Liver (tissue), 3 donors: ENCODE data around the gene NCOR1.

ENCODE experiments used
- EGR1 ChIP-seq, 2 donors: IDR thresholded peaks; 2 replicates each; pipeline ENCODE4 v1.6.1; 2016 to 2018; ENCODE audit warnings: antibody characterized with exemption in 2 of 2, low read depth in 2 of 2
- GABPA ChIP-seq, 2 donors: IDR thresholded peaks in 1 of 2; conservative IDR thresholded peaks in 1 of 2; 2 replicates each; pipeline ENCODE4 v1.6.1; 2016; ENCODE audit warnings: antibody characterized with exemption in 2 of 2, mild to moderate bottlenecking in 1 of 2, moderate library complexity in 1 of 2
- HNF4G ChIP-seq: IDR thresholded peaks from 2 replicates; pipeline ENCODE4 v1.6.1; 2016; ENCODE audit warnings: antibody characterized with exemption
- RAD21 ChIP-seq, 2 donors: IDR thresholded peaks; 2 replicates each; pipeline ENCODE4 v1.6.1; 2016; ENCODE audit warnings: antibody characterized with exemption in 2 of 2, mild to moderate bottlenecking in 2 of 2
- REST ChIP-seq: IDR thresholded peaks from 2 replicates; pipeline ENCODE4 v1.6.1; 2016; ENCODE audit warnings: antibody characterized with exemption, mild to moderate bottlenecking
- RXRA ChIP-seq, 2 donors: IDR thresholded peaks; 2 replicates each; pipeline ENCODE4 v1.6.1; 2017 to 2018; ENCODE audit warnings: antibody characterized with exemption in 2 of 2, mild to moderate bottlenecking in 1 of 2
- SP1 ChIP-seq: IDR thresholded peaks from 2 replicates; pipeline ENCODE4 v1.6.1; 2018; ENCODE audit warnings: antibody characterized with exemption, mild to moderate bottlenecking
- TAF1 ChIP-seq: conservative IDR thresholded peaks from 2 replicates; pipeline ENCODE4 v1.6.1; 2016; ENCODE audit warnings: antibody characterized with exemption, mild to moderate bottlenecking
- YY1 ChIP-seq: IDR thresholded peaks from 2 replicates; pipeline ENCODE4 v1.6.1; 2016; ENCODE audit warnings: antibody characterized with exemption, mild to moderate bottlenecking
- ZBTB33 ChIP-seq: IDR thresholded peaks from 2 replicates; pipeline ENCODE4 v1.6.1; 2016; ENCODE audit warnings: antibody characterized with exemption
- TF ChIP-seq, protein P1 (sequence below): IDR thresholded peaks from 2 replicates; pipeline ENCODE4 v1.6.1; 2016; ENCODE audit warnings: antibody characterized with exemption
- TF ChIP-seq, protein P2 (sequence below): fragments of 150-350 bp; IDR thresholded peaks from 2 replicates; pipeline ENCODE4 v1.5.1; 2017; ENCODE audit warnings: improper control_type of control experiment, low read depth, low read length; ENCODE audit not compliant: missing input control
- TF ChIP-seq, protein P3 (sequence below): IDR thresholded peaks from 2 replicates; pipeline ENCODE4 v1.6.1; 2016; ENCODE audit warnings: antibody characterized with exemption
- donor health status: healthy.
- donor health status: healthy.

DNA sequence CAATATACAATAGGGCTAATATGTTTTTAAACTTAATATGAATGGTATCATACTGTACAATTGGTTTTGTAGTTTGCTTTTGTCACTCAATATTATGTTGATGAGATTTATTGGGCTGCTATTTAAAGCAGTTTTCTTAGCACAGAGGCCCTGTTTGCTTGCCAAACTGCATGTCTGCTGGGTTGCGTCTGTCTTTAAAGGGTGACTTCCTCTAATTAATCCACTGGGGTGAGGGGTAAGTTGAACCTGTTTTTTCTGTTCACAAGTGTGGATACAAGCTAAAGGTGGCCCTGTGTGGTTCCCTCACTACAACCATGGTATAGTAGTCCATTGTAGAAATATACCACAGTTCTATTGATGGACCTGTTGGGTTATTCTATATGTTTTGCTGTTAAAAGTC lies 196.0 kb downstream of the NCOR1 start:
- no peak for TF ChIP-seq ZBTB33
- no peak for TF ChIP-seq REST
- no peak for TF ChIP-seq SP1
- TF ChIP-seq, protein P1, sequence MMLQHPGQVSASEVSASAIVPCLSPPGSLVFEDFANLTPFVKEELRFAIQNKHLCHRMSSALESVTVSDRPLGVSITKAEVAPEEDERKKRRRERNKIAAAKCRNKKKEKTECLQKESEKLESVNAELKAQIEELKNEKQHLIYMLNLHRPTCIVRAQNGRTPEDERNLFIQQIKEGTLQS = no peak
- TF ChIP-seq, protein P2, sequence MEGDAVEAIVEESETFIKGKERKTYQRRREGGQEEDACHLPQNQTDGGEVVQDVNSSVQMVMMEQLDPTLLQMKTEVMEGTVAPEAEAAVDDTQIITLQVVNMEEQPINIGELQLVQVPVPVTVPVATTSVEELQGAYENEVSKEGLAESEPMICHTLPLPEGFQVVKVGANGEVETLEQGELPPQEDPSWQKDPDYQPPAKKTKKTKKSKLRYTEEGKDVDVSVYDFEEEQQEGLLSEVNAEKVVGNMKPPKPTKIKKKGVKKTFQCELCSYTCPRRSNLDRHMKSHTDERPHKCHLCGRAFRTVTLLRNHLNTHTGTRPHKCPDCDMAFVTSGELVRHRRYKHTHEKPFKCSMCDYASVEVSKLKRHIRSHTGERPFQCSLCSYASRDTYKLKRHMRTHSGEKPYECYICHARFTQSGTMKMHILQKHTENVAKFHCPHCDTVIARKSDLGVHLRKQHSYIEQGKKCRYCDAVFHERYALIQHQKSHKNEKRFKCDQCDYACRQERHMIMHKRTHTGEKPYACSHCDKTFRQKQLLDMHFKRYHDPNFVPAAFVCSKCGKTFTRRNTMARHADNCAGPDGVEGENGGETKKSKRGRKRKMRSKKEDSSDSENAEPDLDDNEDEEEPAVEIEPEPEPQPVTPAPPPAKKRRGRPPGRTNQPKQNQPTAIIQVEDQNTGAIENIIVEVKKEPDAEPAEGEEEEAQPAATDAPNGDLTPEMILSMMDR = no peak
- no peak for TF ChIP-seq RAD21 (IDR thresholded peaks at IDR 0.05)
- TF ChIP-seq YY1 = no peak
- TF ChIP-seq GABPA (IDR thresholded peaks at IDR 0.05 in 1 of 2, conservative IDR thresholded peaks at IDR 0.05 in 1 of 2) = no peak
- no peak for TF ChIP-seq TAF1
- TF ChIP-seq, protein P3, sequence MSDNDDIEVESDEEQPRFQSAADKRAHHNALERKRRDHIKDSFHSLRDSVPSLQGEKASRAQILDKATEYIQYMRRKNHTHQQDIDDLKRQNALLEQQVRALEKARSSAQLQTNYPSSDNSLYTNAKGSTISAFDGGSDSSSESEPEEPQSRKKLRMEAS = no peak
- TF ChIP-seq RXRA (IDR thresholded peaks at IDR 0.05) = no peak
- no peak for TF ChIP-seq EGR1 (IDR thresholded peaks at IDR 0.05; ENCODE audit: low read depth in 2 of 2)
- no peak for TF ChIP-seq HNF4G
